Measurements from ENCODE around the gene RNF44.

- TF ChIP-seq, protein P1, sequence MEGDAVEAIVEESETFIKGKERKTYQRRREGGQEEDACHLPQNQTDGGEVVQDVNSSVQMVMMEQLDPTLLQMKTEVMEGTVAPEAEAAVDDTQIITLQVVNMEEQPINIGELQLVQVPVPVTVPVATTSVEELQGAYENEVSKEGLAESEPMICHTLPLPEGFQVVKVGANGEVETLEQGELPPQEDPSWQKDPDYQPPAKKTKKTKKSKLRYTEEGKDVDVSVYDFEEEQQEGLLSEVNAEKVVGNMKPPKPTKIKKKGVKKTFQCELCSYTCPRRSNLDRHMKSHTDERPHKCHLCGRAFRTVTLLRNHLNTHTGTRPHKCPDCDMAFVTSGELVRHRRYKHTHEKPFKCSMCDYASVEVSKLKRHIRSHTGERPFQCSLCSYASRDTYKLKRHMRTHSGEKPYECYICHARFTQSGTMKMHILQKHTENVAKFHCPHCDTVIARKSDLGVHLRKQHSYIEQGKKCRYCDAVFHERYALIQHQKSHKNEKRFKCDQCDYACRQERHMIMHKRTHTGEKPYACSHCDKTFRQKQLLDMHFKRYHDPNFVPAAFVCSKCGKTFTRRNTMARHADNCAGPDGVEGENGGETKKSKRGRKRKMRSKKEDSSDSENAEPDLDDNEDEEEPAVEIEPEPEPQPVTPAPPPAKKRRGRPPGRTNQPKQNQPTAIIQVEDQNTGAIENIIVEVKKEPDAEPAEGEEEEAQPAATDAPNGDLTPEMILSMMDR (conservative IDR thresholded peaks at IDR 0.05; ENCODE audit: low read depth, low read length): no peak
- TF ChIP-seq EZH2phosphoT487 (IDR thresholded peaks at IDR 0.05; ENCODE audit: borderline replicate concordance, low read length): no peak
- TF ChIP-seq EZH2 (IDR thresholded peaks at IDR 0.05; ENCODE audit: low read length, unreplicated experiment): no peak
These were observed 3.1 kb downstream of the RNF44 start for GRCh38 chr5:176533894-176534611.

Measured in PC-3 (cell line).